SHP77 treated with DMSO at 0.1 percent for 48 hours (cell line): Measurements from ENCODE around the gene CD74.
"Not testable (repeated sequence)": the region's sequence is repeated elsewhere in the genome, so short reads cannot be mapped to it uniquely, and the experiment has no call there.

Source experiments
- DNase-seq: peaks from one replicate; lab custom pipeline; 2025; lab: John Stamatoyannopoulos, UW

CD74 gene

GRCh38 chr5:150412319-150413175, at the start of gene CD74:
CD74 (minus strand) TSS chr5:150412910; CDS start chr5:150412749, 161 bp downstream.
- DNase-seq = no peak

- DNase-seq = no peak
Observed at GRCh38 chr5:150461231-150461630, 48.5 kb upstream of the CD74 start.

- no peak for DNase-seq
Observed at GRCh38 chr5:150460781-150461180, 48.1 kb upstream of the CD74 start.

GRCh38 chr5:150458802-150459557, 46.3 kb upstream of the CD74 start:
- peak; percentile 10 for DNase-seq

GRCh38 chr5:150457562-150458240, 45.0 kb upstream of the CD74 start:
- DNase-seq = no peak

- no peak for DNase-seq
Observed at GRCh38 chr5:150457121-150457520, 44.4 kb upstream of the CD74 start.

- DNase-seq = no peak
Observed at GRCh38 chr5:150454492-150455229, 42.0 kb upstream of the CD74 start.

- not testable (repeated sequence) for DNase-seq
Observed at GRCh38 chr5:150454027-150454426, 41.3 kb upstream of the CD74 start.

- no peak for DNase-seq
Observed at GRCh38 chr5:150452914-150453313, 40.2 kb upstream of the CD74 start.

GRCh38 chr5:150451594-150451993, 38.9 kb upstream of the CD74 start:
- DNase-seq = no peak

GRCh38 chr5:150449517-150450339, 37.0 kb upstream of the CD74 start, which contains the start of gene RPS14:
RPS14 (minus strand) TSS chr5:150449739; CDS start chr5:150447733, 2,006 bp downstream.
- peak; percentile 89 for DNase-seq

GRCh38 chr5:150448952-150449516, 36.3 kb upstream of the CD74 start:
- DNase-seq = no peak

GRCh38 chr5:150448334-150448733, 35.6 kb upstream of the CD74 start:
- DNase-seq = no peak

GRCh38 chr5:150447188-150447587, 34.5 kb upstream of the CD74 start:
- no peak for DNase-seq

GRCh38 chr5:150446583-150446982, 33.9 kb upstream of the CD74 start:
- DNase-seq = no peak

GRCh38 chr5:150446088-150446487, 33.4 kb upstream of the CD74 start:
- no peak for DNase-seq

GRCh38 chr5:150444770-150445169, 32.1 kb upstream of the CD74 start:
- DNase-seq = no peak

GRCh38 chr5:150443242-150444075, 30.7 kb upstream of the CD74 start:
- DNase-seq = no peak

- DNase-seq = no peak
Observed at GRCh38 chr5:150442699-150443080, 30.0 kb upstream of the CD74 start.
